GM18870 (cell line): ENCODE measurements around the gene DNAJC30.

Source experiments
- ATAC-seq: cut with Tn5 transposase; IDR thresholded peaks from one replicate; pipeline ENCODE4 v1.9.1; 2021; ENCODE audit warnings: moderate library complexity; ENCODE audit not compliant: unreplicated experiment

Gene DNAJC30

GRCh38 chr7:73650524-73650923, 32.7 kb downstream of the DNAJC30 start:
- ATAC-seq: no peak

GRCh38 chr7:73649576-73649975, 33.7 kb downstream of the DNAJC30 start:
- no peak for ATAC-seq

GRCh38 chr7:73648593-73649332, 34.5 kb downstream of the DNAJC30 start:
- ATAC-seq: no peak

GRCh38 chr7:73647725-73648592, 35.3 kb downstream of the DNAJC30 start:
- ATAC-seq: no peak

GRCh38 chr7:73646785-73647724, 36.2 kb downstream of the DNAJC30 start:
- no peak for ATAC-seq

- ATAC-seq: no peak
These were observed 37.5 kb downstream of the DNAJC30 start for GRCh38 chr7:73645643-73646174.

- no peak for ATAC-seq
These were observed 38.5 kb downstream of the DNAJC30 start for GRCh38 chr7:73644688-73645286.

GRCh38 chr7:73642834-73643233, 40.4 kb downstream of the DNAJC30 start:
- no peak for ATAC-seq

- ATAC-seq: no peak
These were observed 44.3 kb downstream of the DNAJC30 start for GRCh38 chr7:73638911-73639310.

- no peak for ATAC-seq
These were observed 47.6 kb downstream of the DNAJC30 start for GRCh38 chr7:73635428-73636200.

- ATAC-seq: no peak
These were observed 49.4 kb downstream of the DNAJC30 start for GRCh38 chr7:73633844-73634243.

GRCh38 chr7:73633323-73633722, 49.9 kb downstream of the DNAJC30 start:
- no peak for ATAC-seq

- no peak for ATAC-seq
These were observed 51.7 kb downstream of the DNAJC30 start for GRCh38 chr7:73631558-73631957.
